ENCODE measurements around the gene BSG.

The BSG gene

GRCh38 chr19:572140-572742, at the start of gene BSG:
BSG (plus strand) TSS chr19:572596; CDS start chr19:572635, 39 bp downstream.
- peak; percentile 94 for DNase-seq

- DNase-seq: peak; percentile 22
These were observed 49.7 kb upstream of the BSG start for GRCh38 chr19:522726-523125.

DNA sequence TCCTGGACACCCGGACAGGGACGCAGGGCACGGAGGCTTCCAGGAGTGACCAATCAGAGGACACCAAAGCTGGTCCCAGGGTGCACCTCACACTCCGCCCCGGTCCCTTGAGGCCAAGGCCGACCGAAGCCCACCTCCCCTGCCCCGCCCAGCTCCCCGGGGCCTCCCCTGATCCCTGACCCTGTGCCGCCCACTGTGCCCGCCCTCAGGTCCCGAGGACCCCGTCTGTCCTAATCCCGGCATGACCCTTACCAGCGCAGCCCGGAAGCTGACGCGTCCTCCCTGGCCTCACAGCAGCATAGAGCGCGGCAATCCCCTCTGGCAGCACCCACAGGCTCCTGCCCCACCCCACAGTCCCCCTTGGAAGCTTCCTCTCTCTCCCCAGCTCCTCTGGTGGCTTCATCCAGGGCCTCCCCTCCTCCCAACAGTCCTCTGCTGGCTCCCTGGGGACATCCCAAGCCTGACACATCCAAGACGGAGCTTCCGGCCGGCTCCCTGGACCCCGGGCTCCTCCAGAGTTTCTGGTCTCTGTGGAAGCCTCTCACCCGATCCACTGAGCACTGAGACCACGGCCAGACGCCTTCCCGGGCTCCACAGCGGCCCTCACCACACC, 48.2 kb upstream of the BSG start:
- peak; percentile 13 for DNase-seq

- DNase-seq: no peak
These were observed 47.4 kb upstream of the BSG start for GRCh38 chr19:525029-525428.

- no peak for DNase-seq
These were observed 46.5 kb upstream of the BSG start for GRCh38 chr19:525857-526419.

GRCh38 chr19:530134-531008, 42.0 kb upstream of the BSG start:
- no peak for DNase-seq

GRCh38 chr19:531009-531752, 41.2 kb upstream of the BSG start:
- DNase-seq: peak; percentile 80

GRCh38 chr19:531753-532560, 40.4 kb upstream of the BSG start, which contains the start of gene CDC34:
CDC34 (plus strand) TSS chr19:531760; CDS start chr19:531932, 172 bp downstream.
- no peak for DNase-seq

DNA sequence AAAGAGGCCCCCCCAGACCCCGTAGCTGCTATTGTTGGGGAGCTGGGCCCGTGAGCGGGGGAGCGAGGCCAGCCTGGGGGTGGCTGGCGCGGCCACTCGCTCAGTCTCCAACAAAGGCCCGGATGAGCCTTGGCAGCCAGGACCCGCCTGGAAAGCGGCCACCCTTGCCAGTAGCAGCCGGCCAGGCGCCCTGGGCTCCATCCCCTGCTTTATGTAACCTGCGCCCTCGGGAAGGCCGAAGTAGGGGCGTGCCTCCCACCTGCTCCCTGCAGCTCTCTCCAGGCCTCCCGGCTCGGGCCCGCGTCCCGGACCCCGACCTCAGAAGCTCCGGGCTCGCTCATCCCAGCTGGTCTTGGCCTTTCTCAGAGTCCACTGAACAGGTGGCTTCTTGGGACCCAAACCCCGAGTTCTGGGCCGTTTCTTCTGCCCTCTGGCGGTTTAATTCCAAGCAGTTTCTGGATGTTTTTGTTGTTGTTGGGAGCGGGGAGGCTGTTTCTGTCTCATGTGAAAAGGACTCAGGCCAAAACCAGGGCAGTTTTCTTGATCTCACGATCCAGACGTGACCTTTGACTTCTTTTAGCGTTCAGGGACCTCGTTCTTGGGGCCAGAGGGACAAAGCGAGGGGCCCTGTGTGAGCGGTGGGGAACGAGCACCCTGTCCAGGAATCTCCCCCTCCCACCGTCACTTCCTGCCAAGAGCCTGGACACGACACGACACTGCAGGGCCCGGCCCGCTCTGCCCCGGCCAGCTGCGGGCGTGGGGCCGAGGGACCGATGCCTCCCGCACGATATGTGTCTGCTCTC, 39.6 kb upstream of the BSG start:
- DNase-seq: peak; percentile 33

- no peak for DNase-seq
These were observed 38.9 kb upstream of the BSG start for GRCh38 chr19:533364-534058.

DNA sequence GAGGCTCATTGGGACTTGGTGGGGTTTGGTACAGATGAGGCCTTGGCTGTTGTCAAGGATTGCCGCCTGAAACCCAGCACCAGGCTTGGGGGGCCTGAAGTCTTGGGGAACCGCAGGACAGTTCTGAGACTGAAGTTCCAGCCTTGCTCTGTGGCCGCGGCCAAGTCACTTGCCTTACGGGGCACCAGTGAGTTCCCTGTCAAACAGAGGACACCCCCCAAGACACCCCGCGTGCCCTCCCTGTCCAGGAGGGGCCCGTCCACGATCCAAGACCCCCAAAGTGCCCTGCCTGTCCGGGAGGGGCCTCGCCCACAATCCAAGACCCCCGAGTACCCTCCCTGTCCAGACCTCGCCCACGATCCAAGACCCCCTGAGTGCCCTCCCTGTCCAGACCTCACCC, 38.3 kb upstream of the BSG start:
- DNase-seq: no peak

DNA sequence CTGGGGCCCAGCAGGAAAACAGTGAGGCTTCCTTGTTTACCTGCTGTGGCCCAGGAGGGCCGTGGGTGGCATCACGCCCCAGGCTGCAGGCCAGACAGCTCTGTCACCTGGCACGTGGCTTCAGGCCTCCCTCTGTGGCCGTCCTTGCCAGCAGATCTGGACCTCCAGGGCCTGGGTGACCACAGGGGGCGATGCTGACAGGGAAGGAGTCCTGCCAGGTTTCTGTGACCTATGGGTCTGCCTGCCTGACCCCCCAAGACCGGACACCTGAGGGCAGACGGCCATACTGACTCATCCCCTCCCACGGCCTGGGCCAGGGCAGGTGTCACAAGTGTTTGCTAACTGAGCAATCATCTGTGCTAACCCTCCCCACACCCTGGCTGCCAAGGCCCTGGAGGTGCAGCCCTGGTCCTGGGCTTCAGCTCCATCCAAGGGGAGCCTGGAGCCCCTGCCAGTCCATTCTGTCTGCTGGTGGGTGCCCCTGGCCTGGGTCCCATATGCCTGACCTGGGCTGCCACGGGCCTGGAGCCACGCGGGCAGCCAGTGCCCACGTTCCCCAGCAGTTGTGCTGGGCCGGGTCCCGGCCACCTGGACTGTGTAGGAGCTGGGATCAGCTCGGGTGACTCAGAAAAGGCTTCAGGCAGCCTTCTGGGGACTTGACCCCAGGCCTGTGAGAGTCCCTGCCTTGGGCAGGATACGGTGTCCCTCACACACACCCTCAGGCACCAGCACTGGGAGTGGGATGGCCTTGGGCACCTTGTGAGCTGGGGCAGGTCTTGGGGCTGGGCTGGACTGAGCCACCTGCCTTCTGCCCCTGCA, 37.2 kb upstream of the BSG start:
- DNase-seq: no peak

DNA sequence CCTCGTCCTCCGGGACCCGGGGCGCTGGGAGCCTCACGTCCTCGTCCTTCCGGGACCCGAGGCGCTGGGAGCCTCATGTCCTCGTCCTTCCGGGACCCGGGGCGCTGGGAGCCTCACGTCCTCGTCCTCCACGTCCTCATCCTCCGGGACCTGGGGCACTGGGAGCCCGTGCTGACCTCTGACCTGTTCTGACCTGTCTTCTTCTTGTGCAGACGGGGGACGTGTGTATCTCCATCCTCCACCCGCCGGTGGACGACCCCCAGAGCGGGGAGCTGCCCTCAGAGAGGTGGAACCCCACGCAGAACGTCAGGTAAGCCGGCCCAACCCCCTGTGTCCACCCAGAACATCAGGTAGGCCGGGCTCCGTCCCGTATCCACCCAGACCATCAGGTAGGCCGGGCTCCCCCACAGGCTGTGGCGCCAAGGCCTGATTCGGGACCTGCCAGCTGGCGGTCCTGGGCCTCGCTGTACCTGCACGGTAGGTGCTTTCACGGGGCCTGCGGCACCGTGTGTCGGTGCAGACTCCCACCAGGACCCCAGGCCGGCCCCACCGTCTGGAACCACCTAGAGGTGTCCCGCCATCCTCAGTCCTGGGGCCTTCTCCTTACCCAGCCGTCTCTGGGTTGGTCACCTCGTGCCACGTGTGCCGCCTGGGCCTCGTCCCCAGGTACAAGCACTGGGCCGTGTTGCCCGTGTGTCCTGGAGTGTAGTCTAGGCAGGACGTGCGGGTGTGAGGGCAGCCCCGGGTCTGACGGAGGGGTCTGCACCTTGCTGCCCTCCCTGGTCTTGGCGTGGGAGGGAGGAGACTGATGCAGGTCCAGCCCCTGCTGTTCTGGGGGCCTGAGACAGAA, 36.1 kb upstream of the BSG start:
- DNase-seq: no peak

DNA sequence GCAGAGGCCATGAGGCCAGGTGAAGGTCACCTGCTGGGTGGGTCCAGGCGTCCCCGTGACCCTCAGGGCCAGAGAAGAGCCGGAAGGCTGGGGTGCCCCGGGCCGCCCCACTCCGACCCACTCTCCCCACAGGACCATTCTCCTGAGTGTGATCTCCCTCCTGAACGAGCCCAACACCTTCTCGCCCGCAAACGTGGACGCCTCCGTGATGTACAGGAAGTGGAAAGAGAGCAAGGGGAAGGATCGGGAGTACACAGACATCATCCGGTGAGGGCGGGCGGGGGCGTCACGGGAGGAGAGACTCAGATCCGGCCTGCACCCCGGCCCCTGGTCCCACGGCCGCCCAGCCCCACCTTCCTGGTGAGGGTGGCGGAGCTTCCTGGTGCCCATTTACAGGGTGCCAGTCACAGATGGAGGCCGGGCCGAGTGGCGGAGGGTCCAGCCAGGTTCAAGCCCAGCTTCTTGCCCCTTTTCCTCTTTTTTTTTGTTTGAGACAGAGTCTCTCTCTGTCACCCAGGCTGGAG, 35.5 kb upstream of the BSG start:
- no peak for DNase-seq

DNA sequence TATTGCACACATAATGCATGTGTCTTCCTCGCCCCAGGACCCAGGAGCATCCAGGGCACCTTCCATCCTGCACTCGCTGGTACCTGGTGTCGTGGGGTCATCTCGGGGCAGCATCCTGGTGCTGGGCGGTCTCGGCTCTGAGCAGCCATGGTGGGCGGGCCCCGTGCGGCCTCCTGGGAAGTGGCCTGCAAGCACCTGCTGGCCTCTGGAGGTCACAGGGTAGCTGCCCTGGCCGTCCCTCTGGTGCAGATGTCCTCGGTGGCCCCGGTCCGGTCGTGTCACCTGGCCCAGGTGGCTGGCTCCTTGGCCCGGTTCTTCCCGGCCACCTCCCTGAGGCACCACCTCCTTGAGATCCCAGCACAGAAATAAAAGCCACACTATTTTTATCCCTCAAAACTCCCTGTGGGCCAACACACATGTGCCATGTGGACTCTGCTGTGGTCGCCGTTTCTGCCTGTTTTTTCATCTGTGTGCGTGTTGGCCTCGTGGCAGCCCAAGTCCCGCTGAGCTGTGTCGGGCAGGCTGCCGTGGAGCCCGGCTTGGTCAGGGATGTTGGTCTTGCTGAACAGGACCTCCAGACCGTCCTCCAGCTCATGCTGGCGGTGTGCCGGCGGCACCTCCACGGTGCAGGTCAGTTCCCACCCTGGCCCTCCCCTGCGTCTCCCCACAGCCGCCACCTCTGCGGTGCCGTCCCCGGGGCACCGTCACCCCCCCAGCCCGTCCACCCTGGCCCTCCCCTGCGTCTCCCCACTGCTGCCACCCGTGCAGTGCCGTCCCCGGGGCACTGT, 33.6 kb upstream of the BSG start:
- no peak for DNase-seq

DNA sequence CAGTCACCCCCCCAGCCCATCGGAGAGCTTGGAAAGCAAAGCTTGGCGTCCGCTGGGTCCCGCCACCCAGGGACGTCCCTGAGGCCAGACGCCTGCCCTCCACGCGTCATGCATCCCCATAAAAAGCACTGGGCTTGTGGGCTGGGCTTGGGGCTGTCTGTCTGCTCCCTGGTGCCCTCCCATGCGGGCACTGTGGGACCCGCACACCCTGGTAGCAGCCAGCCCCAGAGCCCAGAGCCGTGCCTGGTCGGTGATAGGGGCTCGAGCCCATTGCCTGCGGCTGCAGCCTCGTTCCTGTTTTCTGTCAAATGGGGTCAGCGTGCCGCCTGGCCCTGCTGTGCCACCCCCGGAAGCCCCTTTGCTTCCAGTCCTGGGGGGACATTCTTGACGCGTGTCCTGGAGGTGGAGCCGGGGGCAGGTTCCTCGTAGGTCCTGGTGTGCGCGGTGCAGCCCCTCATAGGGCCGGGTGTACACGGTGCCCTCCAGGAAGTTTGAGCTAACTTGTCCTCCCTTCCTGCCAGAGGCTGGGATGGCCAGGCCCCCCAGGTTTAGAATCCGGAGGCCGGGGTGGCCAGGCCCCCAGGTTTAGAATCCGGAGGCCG, 32.9 kb upstream of the BSG start:
- no peak for DNase-seq

All from NCI-H2171 treated with DMSO at 0.1 percent for 48 hours (cell line).